GM20431 (cell line): ENCODE results near the gene GPR155.
"Not testable (repeated sequence)": the region's sequence is repeated elsewhere in the genome, so short reads cannot be mapped to it uniquely, and the experiment has no call there.

Source experiments
- in situ Hi-C: fragments of 300-500 bp; cut with MseI, MboI; formaldehyde crosslinking; loops from one replicate; pipeline ENCODE4 v1.15.0; 2020; ENCODE audit warnings: low sequenced_read_pairs; ENCODE audit not compliant: unreplicated experiment

GPR155 gene

GRCh38 chr2:174493549-174494331 is 6.9 kb upstream of the GPR155 start:
- in situ Hi-C loops: no loop called here

- in situ Hi-C loops: no loop called here
Observed at GRCh38 chr2:174492963-174493431, 6.2 kb upstream of the GPR155 start.

GRCh38 chr2:174491947-174492346 is 5.1 kb upstream of the GPR155 start:
- in situ Hi-C loops: no loop called here

GRCh38 chr2:174490051-174490450 is 3.2 kb upstream of the GPR155 start:
- in situ Hi-C loops: no loop called here

GRCh38 chr2:174489520-174489919 is 2.7 kb upstream of the GPR155 start:
- in situ Hi-C loops: not testable (repeated sequence)

- in situ Hi-C loops: no loop called here
Observed at GRCh38 chr2:174487820-174488162, 962 bp upstream of the GPR155 start.

- in situ Hi-C loops: no loop called here
Observed at GRCh38 chr2:174487108-174487819, 435 bp upstream of the GPR155 start.

GRCh38 chr2:174485788-174486562 is 854 bp downstream of the GPR155 start:
- in situ Hi-C loops: no loop called here

- in situ Hi-C loops: not testable (repeated sequence)
Observed at GRCh38 chr2:174485045-174485444, 1.8 kb downstream of the GPR155 start.

GRCh38 chr2:174484573-174484972 is 2.3 kb downstream of the GPR155 start:
- in situ Hi-C loops: no loop called here

- in situ Hi-C loops: no loop called here
Observed at GRCh38 chr2:174482854-174483253, 4.0 kb downstream of the GPR155 start.

- in situ Hi-C loops: no loop called here
Observed at GRCh38 chr2:174477759-174478158, 9.1 kb downstream of the GPR155 start.

- in situ Hi-C loops: loop anchor here (25.0 kb wide), 1 partner anchor 214 kb away; no protein-coding TSS in a partner anchor
Observed at GRCh38 chr2:174473796-174474195, 13.0 kb downstream of the GPR155 start.

- in situ Hi-C loops: loop anchor here (25.0 kb wide), 1 partner anchor 222 kb away; no protein-coding TSS in a partner anchor
Observed at GRCh38 chr2:174465327-174465726, 21.5 kb downstream of the GPR155 start.

- in situ Hi-C loops: loop anchor here (25.0 kb wide), 1 partner anchor 226 kb away; no protein-coding TSS in a partner anchor
Observed at GRCh38 chr2:174461221-174461620, 25.6 kb downstream of the GPR155 start.

- in situ Hi-C loops: loop anchor here (25.0 kb wide), 1 partner anchor 233 kb away; no protein-coding TSS in a partner anchor
Observed at GRCh38 chr2:174454566-174454965, 32.3 kb downstream of the GPR155 start.

- in situ Hi-C loops: loop anchor here (25.0 kb wide), 1 partner anchor 237 kb away; no protein-coding TSS in a partner anchor
Observed at GRCh38 chr2:174450021-174450816, 36.6 kb downstream of the GPR155 start.

- in situ Hi-C loops: no loop called here
Observed at GRCh38 chr2:174449033-174449432, 37.8 kb downstream of the GPR155 start.

- in situ Hi-C loops: no loop called here
Observed at GRCh38 chr2:174446531-174446930, 40.3 kb downstream of the GPR155 start.

GRCh38 chr2:174445248-174445647 is 41.6 kb downstream of the GPR155 start:
- in situ Hi-C loops: no loop called here
